Gastrocnemius medialis (tissue), 4 donors: ENCODE data around the gene SDCCAG8.

Experiments used
- POLR2A ChIP-seq, 2 donors: fragments of 450-650 bp; IDR thresholded peaks; one replicate each; pipeline ENCODE4 v1.6.1; 2017; ENCODE audit warnings: antibody characterized with exemption in 2 of 2, mild to moderate bottlenecking in 2 of 2, moderate library complexity in 2 of 2
- TF ChIP-seq, protein P1 (sequence below), 5 experiments: fragments of 450-650 bp in 3 of 5; fragments of 200-600 bp in 2 of 5; sonication (generic) in 2 of 5; IDR thresholded peaks in 4 of 5; conservative IDR thresholded peaks in 1 of 5; 1 replicate in 4 of 5; 2 replicates in 1 of 5; pipeline ENCODE4 v1.5.1; 2016 to 2019; ENCODE audit warnings: antibody characterized with exemption in 5 of 5, mild to moderate bottlenecking in 3 of 5, moderate library complexity in 3 of 5

DNA sequence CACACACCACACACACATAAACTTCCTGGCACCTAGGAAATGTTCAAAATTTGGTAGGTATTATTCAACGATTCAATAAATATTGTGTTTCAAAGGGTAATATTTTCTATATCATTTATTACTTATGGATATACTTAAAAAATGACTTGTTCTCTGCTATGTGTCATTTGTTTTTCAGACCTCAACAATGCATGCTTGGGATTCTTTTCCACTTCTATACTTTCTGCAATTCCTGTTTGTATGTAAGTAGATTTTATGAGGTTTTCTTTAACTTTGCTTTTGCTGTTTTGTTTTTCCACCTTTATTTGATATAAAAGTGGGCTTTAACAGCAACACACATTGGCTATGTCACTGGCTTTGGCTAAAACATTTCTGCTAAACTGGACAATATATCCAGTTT, 4.3 kb upstream of the SDCCAG8 start:
- TF ChIP-seq, protein P1, sequence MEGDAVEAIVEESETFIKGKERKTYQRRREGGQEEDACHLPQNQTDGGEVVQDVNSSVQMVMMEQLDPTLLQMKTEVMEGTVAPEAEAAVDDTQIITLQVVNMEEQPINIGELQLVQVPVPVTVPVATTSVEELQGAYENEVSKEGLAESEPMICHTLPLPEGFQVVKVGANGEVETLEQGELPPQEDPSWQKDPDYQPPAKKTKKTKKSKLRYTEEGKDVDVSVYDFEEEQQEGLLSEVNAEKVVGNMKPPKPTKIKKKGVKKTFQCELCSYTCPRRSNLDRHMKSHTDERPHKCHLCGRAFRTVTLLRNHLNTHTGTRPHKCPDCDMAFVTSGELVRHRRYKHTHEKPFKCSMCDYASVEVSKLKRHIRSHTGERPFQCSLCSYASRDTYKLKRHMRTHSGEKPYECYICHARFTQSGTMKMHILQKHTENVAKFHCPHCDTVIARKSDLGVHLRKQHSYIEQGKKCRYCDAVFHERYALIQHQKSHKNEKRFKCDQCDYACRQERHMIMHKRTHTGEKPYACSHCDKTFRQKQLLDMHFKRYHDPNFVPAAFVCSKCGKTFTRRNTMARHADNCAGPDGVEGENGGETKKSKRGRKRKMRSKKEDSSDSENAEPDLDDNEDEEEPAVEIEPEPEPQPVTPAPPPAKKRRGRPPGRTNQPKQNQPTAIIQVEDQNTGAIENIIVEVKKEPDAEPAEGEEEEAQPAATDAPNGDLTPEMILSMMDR (IDR thresholded peaks at IDR 0.05 in 4 of 5, conservative IDR thresholded peaks at IDR 0.05 in 1 of 5) = no peak
- no peak for TF ChIP-seq POLR2A (IDR thresholded peaks at IDR 0.05)
